GM19372 (cell line): ENCODE measurements around the gene ATP6V1C2.
"Not testable (repeated sequence)": the region's sequence is repeated elsewhere in the genome, so short reads cannot be mapped to it uniquely, and the experiment has no call there.

Experiments
- ATAC-seq: cut with Tn5 transposase; IDR thresholded peaks from one replicate; pipeline ENCODE4 v1.9.1; 2021; ENCODE audit warnings: mild to moderate bottlenecking, low read depth, moderate library complexity; ENCODE audit not compliant: unreplicated experiment

The ATP6V1C2 gene

GRCh38 chr2:10811517-10811916 is 90.1 kb downstream of the ATP6V1C2 start:
- no peak for ATAC-seq

DNA sequence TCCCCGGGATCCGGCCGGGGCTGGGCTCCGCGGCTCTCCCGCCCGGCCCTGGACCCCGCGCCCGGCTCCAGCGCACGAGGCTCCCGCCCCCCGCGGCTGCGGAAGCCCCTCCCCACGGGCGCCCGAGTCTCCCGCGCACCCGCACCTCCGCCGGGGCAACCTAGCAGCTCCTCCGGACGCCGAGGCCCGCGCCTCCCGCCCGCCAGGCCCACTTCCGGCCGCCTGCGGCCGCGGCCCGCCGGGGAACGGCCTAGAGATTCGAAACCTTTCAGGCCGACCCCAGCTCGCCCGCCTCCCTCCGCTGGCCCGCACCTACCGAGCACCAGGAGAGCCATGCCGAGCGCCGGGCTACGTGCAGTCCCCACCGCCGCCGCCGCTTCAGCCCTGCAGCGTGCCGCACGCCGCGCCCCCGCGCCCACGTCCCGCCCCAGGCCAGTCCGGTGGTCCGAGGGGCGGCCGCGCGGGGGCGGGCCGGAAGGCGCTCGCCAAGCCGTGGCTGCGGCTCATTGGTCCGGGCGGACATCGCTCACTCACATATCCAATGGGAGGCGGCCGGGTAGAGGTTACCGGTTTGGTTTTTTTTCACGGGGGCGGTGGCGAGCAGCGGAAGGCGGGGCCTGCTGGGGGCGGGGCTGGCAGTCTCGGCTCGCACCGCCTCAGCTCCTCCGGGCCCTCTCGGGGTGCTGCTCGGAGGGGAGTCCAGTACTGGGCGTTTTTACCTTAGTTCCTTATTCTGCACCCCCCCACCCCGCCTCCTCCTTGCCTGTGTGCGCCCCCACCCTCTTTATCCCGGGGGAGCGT is 91.1 kb downstream of the ATP6V1C2 start, which contains the start of gene PDIA6:
PDIA6 (minus strand) TSS at position 424 of the 801 bp plus-strand sequence; CDS start at position 335, 89 bp downstream.
- ATAC-seq, result peak; percentile 90

GRCh38 chr2:10813163-10814138 is 92.0 kb downstream of the ATP6V1C2 start:
- ATAC-seq, result not testable (repeated sequence)

DNA sequence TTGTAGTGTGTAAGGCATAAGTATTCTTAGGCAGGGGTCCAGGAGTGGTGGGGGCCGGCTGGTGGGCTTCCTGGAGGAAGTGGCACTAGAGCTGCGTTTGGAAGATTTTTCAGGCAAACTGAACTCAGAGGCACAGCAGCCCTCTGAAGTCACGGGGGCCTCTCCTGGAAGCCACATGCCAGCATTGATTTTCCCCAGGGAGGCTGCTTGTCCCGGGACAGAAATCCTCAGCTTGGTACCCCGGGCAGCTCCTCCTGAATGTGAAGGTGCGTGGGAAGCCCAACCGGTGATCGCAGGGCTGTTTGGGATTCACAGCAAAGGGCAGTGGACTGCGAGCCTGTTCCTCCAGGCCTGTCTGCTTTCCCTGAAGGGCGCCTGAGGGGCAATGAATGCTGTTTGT is 92.7 kb downstream of the ATP6V1C2 start:
- no peak for ATAC-seq

DNA sequence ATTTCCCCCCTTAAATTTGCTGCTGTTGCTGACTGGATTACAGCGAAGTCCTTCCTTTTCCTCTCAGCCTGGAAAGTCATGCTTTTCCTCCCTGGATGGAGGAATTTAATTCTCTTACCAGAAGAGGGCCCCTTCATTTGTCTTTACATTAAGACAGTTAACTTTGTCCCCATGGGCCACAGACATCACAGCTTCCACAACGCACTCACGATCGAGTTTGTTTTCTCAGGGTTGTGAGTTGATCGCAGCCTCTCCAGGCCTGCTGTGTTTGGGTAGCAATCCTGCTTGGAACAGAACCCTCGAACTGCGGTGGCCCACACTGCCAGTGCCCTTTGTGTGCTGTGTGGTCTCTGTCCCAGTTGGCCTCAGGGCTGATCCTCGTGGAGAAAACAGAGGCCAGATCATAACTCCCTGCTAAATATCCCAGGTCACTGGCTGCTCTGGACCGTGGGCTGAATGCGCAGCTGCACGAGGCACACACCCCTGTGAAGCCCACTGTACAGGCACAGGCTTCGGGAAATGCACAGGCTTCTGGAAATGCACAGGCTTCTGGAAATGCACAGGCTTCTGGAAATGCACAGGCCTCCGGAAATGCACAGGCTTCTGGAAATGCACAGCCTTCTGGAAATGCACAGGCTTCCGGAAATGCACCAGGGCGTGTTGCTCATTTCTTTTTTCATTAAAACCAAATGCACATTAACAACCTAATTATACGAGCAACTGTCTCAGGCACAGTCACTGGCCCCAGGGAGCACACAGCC is 93.3 kb downstream of the ATP6V1C2 start:
- ATAC-seq, result no peak

GRCh38 chr2:10817413-10817812 is 96.0 kb downstream of the ATP6V1C2 start:
- no peak for ATAC-seq

GRCh38 chr2:10818305-10818704 is 96.9 kb downstream of the ATP6V1C2 start:
- not testable (repeated sequence) for ATAC-seq

DNA sequence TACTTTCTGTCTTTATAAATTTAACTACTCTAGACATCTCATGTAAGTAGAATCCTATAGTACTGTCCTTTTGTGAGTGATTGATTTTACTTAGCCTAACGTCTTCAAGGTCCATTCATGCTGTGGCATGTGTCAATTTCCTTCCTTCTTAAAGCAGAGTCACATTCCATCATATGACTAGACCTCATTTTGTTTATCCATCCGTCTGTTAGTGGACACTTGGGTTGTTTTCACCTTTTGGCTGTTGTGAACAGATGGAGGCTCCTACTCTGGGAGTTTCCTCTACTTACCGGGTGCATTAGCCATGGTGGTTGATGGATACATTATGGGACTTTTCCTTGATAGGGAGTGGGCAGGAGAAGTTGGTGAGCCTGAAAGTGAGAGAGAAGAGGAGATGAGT is 97.6 kb downstream of the ATP6V1C2 start:
- ATAC-seq, result no peak

DNA sequence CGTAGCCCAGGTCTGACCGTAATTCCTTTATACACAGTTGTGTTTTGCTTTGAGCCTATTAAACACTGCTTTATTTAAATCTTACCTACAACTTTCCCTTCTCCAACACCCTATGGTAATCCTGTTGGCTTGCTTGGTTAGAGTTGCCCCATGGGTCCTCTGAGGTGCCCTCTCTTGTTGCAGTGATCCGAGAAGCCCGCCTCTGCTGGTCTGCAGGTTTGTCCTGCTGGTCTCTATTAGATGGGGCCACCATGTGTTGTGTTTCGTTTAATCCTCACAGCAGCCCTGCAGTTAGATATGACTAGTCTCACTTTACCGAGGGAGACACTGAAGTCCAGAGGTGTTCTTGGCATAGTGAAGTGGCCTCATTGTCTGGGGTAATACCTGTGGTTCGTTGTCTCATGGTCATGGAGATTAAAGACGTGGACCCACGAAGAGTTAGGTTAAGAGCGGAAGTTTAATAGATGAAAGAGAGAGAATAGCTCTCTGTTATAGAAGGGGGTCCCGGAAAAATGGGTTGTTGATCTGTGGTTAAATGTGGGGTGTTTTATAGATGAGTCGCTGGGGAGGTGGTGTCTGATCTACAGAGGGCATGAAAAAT is 98.4 kb downstream of the ATP6V1C2 start:
- ATAC-seq, result no peak

DNA sequence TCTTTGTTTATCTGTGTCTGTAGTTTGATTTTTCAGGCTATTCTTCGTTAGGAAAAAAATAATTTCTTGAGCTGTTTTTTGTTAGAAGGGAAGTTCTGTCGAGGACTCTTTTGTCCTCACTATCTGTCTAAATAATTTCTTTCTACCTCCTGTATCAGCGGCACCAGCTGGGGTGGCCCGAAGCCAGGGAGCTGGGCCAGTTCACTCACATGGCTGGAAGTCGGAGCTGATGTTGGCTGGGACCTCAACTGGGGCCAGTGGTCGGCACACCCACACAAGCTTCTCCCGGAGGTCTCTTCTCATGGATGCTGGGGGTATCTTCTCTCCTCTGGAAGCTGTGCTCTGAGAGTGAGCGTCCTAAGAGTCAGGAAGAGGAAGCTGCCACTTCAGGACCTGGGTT is 99.1 kb downstream of the ATP6V1C2 start:
- ATAC-seq, result no peak

GRCh38 chr2:10820978-10821695 is 99.7 kb downstream of the ATP6V1C2 start:
- no peak for ATAC-seq

DNA sequence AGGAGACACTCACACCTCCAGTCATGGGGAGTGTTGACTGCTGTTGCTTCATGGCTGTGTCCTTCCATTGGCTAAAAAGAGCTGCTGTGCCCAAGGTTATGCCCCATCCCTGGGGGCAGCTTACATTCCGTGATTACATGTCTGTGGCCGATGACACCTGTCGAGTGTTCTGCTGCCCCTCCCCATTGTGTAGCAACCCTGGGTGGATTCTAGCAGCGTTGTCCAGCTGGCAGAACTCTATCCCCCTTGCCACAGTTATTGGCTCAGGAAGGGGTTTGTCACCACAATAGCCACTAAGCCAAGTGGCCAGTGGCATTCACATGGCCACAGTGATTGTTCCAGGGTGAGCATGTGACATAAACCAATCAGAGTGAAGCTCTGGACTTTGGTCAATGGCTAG is 102.8 kb downstream of the ATP6V1C2 start:
- ATAC-seq, result no peak

DNA sequence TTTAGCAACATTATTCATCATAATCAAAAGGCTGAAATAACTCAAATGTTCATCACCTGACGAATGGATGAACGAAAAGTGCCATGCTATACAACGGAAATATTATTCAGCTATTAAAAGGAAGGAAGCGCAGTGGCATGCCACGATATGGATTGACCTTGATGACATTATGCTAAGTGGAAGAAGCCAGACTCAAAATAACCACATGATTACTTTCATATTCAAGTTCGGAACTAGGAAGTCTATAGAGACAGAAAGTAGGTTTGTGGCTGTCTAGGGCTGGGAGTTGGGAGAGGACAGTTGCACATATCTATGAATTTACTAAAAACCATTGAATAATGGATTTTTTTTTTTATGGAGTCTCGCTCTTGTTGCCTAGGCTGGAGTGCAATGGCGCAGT is 104.6 kb downstream of the ATP6V1C2 start:
- ATAC-seq, result no peak

- ATAC-seq, result no peak
Measured at GRCh38 chr2:10826625-10827024, 105.2 kb downstream of the ATP6V1C2 start.

GRCh38 chr2:10828346-10828745 is 106.9 kb downstream of the ATP6V1C2 start:
- no peak for ATAC-seq

DNA sequence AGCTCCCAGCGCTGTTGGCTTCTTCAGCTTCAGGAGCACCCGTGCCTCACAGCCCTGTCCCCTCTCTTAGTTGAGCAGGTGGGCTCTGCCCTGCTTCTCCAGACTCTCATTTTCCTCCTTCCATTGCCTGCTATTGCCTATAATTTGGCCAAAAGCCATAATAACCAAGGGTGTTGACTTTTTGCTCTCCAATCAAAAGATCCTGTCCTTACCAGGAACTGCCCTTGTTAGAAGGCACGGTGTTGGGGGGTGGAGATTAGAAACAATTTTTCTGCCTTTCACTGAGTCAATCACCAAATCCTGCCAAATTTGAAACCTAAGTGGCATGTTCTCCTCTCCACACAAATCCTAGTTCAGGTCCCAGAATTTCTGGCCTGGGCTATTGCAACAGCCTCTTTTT is 107.9 kb downstream of the ATP6V1C2 start:
- no peak for ATAC-seq

DNA sequence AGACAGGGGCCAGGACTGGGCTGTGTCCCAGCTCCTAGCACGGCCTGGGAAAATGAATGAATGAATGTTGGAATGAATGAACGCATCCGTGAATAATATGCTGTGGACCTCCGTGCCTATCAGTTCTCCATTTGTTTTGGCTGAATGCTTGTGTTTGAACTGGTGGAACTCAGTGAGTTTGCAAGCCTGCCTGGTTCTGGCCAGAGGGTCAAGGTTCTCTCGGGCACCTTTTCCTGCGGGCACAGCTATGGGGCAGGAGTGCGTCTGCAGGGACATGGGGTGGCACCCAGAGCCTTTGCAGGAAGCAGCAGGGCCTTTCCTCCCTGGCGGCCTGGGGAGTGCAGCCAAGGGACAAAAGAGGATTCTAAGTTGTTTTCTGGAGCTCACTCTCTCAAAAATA is 108.8 kb downstream of the ATP6V1C2 start:
- ATAC-seq, result no peak

- ATAC-seq, result no peak
Measured at GRCh38 chr2:10830641-10831399, 109.4 kb downstream of the ATP6V1C2 start.
